CD4-positive, alpha-beta T cell treated with Interleukin-17A for 1 hour (primary cell): ENCODE data around the gene SNAPC4.
A peak's percentile ranks its signal among the peaks of the same experiment; 100 is the strongest.

Source experiments
- DNase-seq: peaks from one replicate; pipeline ENCODE4 v3.0.0-alpha.2; 2020

SNAPC4 gene

GRCh38 chr9:136400038-136400834, at the start of gene SNAPC4:
Gene SNAPC4 (minus strand): TSS chr9:136400170. CDS start chr9:136398428, 1,742 bp downstream.
- DNase-seq: peak; percentile 87

- no peak for DNase-seq
Observed at GRCh38 chr9:136448655-136449054, 48.7 kb upstream of the SNAPC4 start.

GRCh38 chr9:136447173-136447778, 47.3 kb upstream of the SNAPC4 start:
- no peak for DNase-seq

- DNase-seq: no peak
Observed at GRCh38 chr9:136445799-136446198, 45.8 kb upstream of the SNAPC4 start.

- DNase-seq: no peak
Observed at GRCh38 chr9:136444102-136444501, 44.1 kb upstream of the SNAPC4 start.

- no peak for DNase-seq
Observed at GRCh38 chr9:136443687-136444086, 43.7 kb upstream of the SNAPC4 start.

- DNase-seq: no peak
Observed at GRCh38 chr9:136443087-136443486, 43.1 kb upstream of the SNAPC4 start.

GRCh38 chr9:136442265-136442664, 42.3 kb upstream of the SNAPC4 start:
- no peak for DNase-seq

GRCh38 chr9:136441681-136442245, 41.8 kb upstream of the SNAPC4 start:
- no peak for DNase-seq

GRCh38 chr9:136441191-136441680, 41.3 kb upstream of the SNAPC4 start:
- no peak for DNase-seq

- peak; percentile 85 for DNase-seq
Observed at GRCh38 chr9:136439481-136440408, 39.8 kb upstream of the SNAPC4 start, which contains the start of gene INPP5E. Gene INPP5E (minus strand): TSS chr9:136439845. CDS start chr9:136439419, 426 bp downstream.

- DNase-seq: peak; percentile 57
Observed at GRCh38 chr9:136438548-136439480, 38.8 kb upstream of the SNAPC4 start.

GRCh38 chr9:136437839-136438547, 38.0 kb upstream of the SNAPC4 start:
- DNase-seq: peak; percentile 34

GRCh38 chr9:136437430-136437829, 37.5 kb upstream of the SNAPC4 start:
- no peak for DNase-seq

- DNase-seq: no peak
Observed at GRCh38 chr9:136436055-136436634, 36.2 kb upstream of the SNAPC4 start.

- DNase-seq: no peak
Observed at GRCh38 chr9:136434580-136435169, 34.7 kb upstream of the SNAPC4 start.

- no peak for DNase-seq
Observed at GRCh38 chr9:136433849-136434579, 34.0 kb upstream of the SNAPC4 start.

- no peak for DNase-seq
Observed at GRCh38 chr9:136433043-136433715, 33.2 kb upstream of the SNAPC4 start.

- DNase-seq: no peak
Observed at GRCh38 chr9:136432591-136432990, 32.6 kb upstream of the SNAPC4 start.
